ENCODE results near the gene SRPK2. TPM values are rescaled to one million over a fixed set of nuclear protein-coding genes. Genes with fewer than 3 reads are reported as not detected.

The SRPK2 gene
- total and polyA plus RNA-seq, 2 of the 13 experiments (the other 11 are each of a cell fraction or from before 2014, with no cell fraction given) = 10.1 to 22.3 TPM

GRCh38 chr7:105227391-105227790 is 161.3 kb downstream of the SRPK2 start:
- DNase-seq (ENCODE audit: low spot score) = no peak
- H3K79me2 ChIP-seq (ENCODE audit: insufficient read depth, low read length) = peaks cover 3% of the 10 kb centered on the region
- H3K9ac ChIP-seq (ENCODE audit: insufficient read depth, low read depth, low read length) = no peak overlapping the region
- no peaks in the 10 kb centered on the region for H3K9me3 ChIP-seq (ENCODE audit: low read length)
- H3K36me3 ChIP-seq (replicated peaks in 1 of 2; ENCODE audit: control insufficient read depth in 1 of 2, insufficient read depth in 2 of 2, low read length in 2 of 2) = no peaks in the 10 kb centered on the region
- BruUV-seq (replicated peaks) = no TSS peak
- H3K4me3 ChIP-seq (replicated peaks in 1 of 3; ENCODE audit: insufficient read depth in 1 of 3, low read depth in 2 of 3, low read length in 3 of 3) = no peak overlapping the region
- peaks cover 10% of the 10 kb centered on the region for H3K4me1 ChIP-seq (ENCODE audit: insufficient read depth, low read length)
- ATAC-seq = no peak
- POLR2A ChIA-PET = no interaction called here
- no peak overlapping the region for H2AFZ ChIP-seq (ENCODE audit: low read length)
- in situ Hi-C loops (cut with HindIII; ENCODE audit: extremely low pct_ligation_motif_present, low pct_unique_long_range_greater_than_20kb) = no loop called here
- TF ChIP-seq ZNF143 (CRISPR knock-in tag; IDR thresholded peaks at IDR 0.05) = no peak
- TF ChIP-seq ZNF605 (CRISPR knock-in tag; IDR thresholded peaks at IDR 0.05) = no peak
- TF ChIP-seq PAWR (CRISPR knock-in tag; IDR thresholded peaks at IDR 0.05; ENCODE audit: borderline replicate concordance) = no peak
- TF ChIP-seq, protein P1, sequence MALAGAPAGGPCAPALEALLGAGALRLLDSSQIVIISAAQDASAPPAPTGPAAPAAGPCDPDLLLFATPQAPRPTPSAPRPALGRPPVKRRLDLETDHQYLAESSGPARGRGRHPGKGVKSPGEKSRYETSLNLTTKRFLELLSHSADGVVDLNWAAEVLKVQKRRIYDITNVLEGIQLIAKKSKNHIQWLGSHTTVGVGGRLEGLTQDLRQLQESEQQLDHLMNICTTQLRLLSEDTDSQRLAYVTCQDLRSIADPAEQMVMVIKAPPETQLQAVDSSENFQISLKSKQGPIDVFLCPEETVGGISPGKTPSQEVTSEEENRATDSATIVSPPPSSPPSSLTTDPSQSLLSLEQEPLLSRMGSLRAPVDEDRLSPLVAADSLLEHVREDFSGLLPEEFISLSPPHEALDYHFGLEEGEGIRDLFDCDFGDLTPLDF (CRISPR knock-in tag; IDR thresholded peaks at IDR 0.05) = no peak
- TF ChIP-seq PRDM15 (CRISPR knock-in tag; IDR thresholded peaks at IDR 0.05) = no peak
- TF ChIP-seq ZNF589 (CRISPR knock-in tag; conservative IDR thresholded peaks at IDR 0.05) = no peak
- TF ChIP-seq POLR2G (IDR thresholded peaks at IDR 0.05; ENCODE audit: low read depth, low read length) = no peak
- no peak for TF ChIP-seq ZMYM3 (CRISPR knock-in tag; IDR thresholded peaks at IDR 0.05)
- no peak for TF ChIP-seq PITX1 (CRISPR knock-in tag; IDR thresholded peaks at IDR 0.05)
- no peak for TF ChIP-seq ZNF672 (CRISPR knock-in tag; IDR thresholded peaks at IDR 0.05)
- no peak for TF ChIP-seq KMT2B (CRISPR knock-in tag; IDR thresholded peaks at IDR 0.05)
- TF ChIP-seq FOXM1 (CRISPR knock-in tag; IDR thresholded peaks at IDR 0.05) = no peak
- TF ChIP-seq, protein P2, sequence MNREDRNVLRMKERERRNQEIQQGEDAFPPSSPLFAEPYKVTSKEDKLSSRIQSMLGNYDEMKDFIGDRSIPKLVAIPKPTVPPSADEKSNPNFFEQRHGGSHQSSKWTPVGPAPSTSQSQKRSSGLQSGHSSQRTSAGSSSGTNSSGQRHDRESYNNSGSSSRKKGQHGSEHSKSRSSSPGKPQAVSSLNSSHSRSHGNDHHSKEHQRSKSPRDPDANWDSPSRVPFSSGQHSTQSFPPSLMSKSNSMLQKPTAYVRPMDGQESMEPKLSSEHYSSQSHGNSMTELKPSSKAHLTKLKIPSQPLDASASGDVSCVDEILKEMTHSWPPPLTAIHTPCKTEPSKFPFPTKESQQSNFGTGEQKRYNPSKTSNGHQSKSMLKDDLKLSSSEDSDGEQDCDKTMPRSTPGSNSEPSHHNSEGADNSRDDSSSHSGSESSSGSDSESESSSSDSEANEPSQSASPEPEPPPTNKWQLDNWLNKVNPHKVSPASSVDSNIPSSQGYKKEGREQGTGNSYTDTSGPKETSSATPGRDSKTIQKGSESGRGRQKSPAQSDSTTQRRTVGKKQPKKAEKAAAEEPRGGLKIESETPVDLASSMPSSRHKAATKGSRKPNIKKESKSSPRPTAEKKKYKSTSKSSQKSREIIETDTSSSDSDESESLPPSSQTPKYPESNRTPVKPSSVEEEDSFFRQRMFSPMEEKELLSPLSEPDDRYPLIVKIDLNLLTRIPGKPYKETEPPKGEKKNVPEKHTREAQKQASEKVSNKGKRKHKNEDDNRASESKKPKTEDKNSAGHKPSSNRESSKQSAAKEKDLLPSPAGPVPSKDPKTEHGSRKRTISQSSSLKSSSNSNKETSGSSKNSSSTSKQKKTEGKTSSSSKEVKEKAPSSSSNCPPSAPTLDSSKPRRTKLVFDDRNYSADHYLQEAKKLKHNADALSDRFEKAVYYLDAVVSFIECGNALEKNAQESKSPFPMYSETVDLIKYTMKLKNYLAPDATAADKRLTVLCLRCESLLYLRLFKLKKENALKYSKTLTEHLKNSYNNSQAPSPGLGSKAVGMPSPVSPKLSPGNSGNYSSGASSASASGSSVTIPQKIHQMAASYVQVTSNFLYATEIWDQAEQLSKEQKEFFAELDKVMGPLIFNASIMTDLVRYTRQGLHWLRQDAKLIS (CRISPR knock-in tag; IDR thresholded peaks at IDR 0.05) = no peak
- TF ChIP-seq RBAK (CRISPR knock-in tag; IDR thresholded peaks at IDR 0.05) = no peak
- no peak for TF ChIP-seq NR2F6 (IDR thresholded peaks at IDR 0.05)
- no peak for TF ChIP-seq NR2F6 (CRISPR knock-in tag; IDR thresholded peaks at IDR 0.05)
- TF ChIP-seq MXI1 (IDR thresholded peaks at IDR 0.05; ENCODE audit: borderline replicate concordance, low read depth, low read length) = no peak
- TF ChIP-seq ZNF264 (CRISPR knock-in tag; IDR thresholded peaks at IDR 0.05) = no peak
- no peak for TF ChIP-seq SRSF9 (IDR thresholded peaks at IDR 0.05; ENCODE audit: borderline replicate concordance, insufficient read depth, low read depth, low read length, poor library complexity, severe bottlenecking)
- no peak overlapping the region for H3K4me2 ChIP-seq (ENCODE audit: low read depth, low read length)
- CTCF ChIA-PET (ENCODE audit: low intra/inter-chr PET ratio, low total read pairs) = no interaction called here
- H3K27me3 ChIP-seq (ENCODE audit: control insufficient read depth in 1 of 2, insufficient read depth in 2 of 2, low read length in 2 of 2) = no peaks in the 10 kb centered on the region
- intact Hi-C loops (cut with micrococcal nuclease; ENCODE audit: unreplicated experiment) = no loop called here
- FAIRE-seq = no peak
- 76% methylated on average over 2 of the region's 2 CpGs for WGBS (ENCODE audit: low lambda C conversion rate)
- H3K27ac ChIP-seq (ENCODE audit: extremely low read length, insufficient read depth, low read length) = no peak overlapping the region
- H4K20me1 ChIP-seq (ENCODE audit: insufficient read depth, low read length) = no peaks in the 10 kb centered on the region

Data from HepG2 (cell line).